BJ (cell line): ENCODE measurements around the gene NR3C1. TPM values are rescaled to one million over a fixed set of nuclear protein-coding genes. Genes with fewer than 3 reads are reported as not detected.

Source experiments
- CTCF ChIA-PET: fragments of 350-600 bp; formaldehyde crosslinking; extraction: SDS; loops from one replicate; lab custom pipeline; 2021; ENCODE audit warnings: antibody characterized with exemption, inconsistent platforms; lab: Yijun Ruan, JAX
- POLR2A ChIA-PET: fragments of 300-600 bp; sonication (Branson Sonifier 250); formaldehyde crosslinking; extraction: SDS; loops from one replicate; lab custom pipeline; 2021; ENCODE audit warnings: antibody characterized with exemption; lab: Charles Lee
- DNase-seq: peaks from one replicate; pipeline ENCODE4 v3.0.0-alpha.2; 2011; ENCODE audit warnings: low read depth
- H3K27me3 ChIP-seq: 2 replicates; pipeline ENCODE4 v1.6.0; 2011; ENCODE audit warnings: low read length; ENCODE audit not compliant: control insufficient read depth, insufficient read depth
- H3K36me3 ChIP-seq: 2 replicates; pipeline ENCODE4 v1.5.1; 2011; ENCODE audit warnings: low read length; ENCODE audit not compliant: control insufficient read depth, insufficient read depth
- H3K4me3 ChIP-seq: 2 replicates; pipeline ENCODE4 v1.5.1; 2011; ENCODE audit warnings: low read depth, mild to moderate bottlenecking, control low read depth, low read length
- polyA plus RNA-seq: library from polyadenylated mRNA; depleted of rRNA; stranded (reverse); fragments of >200 nt; gene quantifications from 2 replicates; pipeline ENCODE4 v1.2.3, GENCODE V29; 2011
- TF ChIP-seq, protein P1 (sequence below): IDR thresholded peaks from 2 replicates; pipeline ENCODE4 v1.5.1; 2011; ENCODE audit warnings: low read depth, mild to moderate bottlenecking, control low read depth, inconsistent platforms, low read length, moderate library complexity; ENCODE audit not compliant: insufficient read depth

NR3C1 gene
- polyA plus RNA-seq, 1 experiment = 22.4 TPM

DNA sequence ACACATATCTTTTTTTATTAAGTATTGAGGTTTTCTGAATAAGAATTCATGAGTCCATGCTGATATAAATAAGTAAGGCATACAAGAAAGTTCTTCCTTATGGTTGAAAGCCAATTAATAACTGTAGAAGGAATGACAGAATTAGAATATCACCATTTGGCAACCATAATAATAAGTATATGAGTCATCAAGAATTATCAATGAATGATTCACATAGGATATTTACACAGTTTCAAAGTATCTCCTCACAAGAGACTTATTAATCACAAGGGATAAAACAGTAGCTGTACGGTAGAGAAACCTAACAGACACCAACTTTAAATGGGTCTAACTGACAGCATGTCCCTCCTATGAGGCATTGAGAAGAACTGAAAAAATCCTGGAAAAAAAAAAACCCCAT lies 161.6 kb downstream of the NR3C1 start:
- no peak for DNase-seq
- Histone ChIP-seq H3K4me3 (no peak overlapping the region), H3K36me3 (no peaks in the 10 kb centered on the region), H3K27me3 (no peaks in the 10 kb centered on the region)
- ChIA-PET POLR2A (no interaction called here), CTCF (interaction anchor here (0.8 kb wide), 1 partner anchor 257 kb away, joined by 3 read pairs; no protein-coding TSS in a partner anchor)
- TF ChIP-seq, protein P1, sequence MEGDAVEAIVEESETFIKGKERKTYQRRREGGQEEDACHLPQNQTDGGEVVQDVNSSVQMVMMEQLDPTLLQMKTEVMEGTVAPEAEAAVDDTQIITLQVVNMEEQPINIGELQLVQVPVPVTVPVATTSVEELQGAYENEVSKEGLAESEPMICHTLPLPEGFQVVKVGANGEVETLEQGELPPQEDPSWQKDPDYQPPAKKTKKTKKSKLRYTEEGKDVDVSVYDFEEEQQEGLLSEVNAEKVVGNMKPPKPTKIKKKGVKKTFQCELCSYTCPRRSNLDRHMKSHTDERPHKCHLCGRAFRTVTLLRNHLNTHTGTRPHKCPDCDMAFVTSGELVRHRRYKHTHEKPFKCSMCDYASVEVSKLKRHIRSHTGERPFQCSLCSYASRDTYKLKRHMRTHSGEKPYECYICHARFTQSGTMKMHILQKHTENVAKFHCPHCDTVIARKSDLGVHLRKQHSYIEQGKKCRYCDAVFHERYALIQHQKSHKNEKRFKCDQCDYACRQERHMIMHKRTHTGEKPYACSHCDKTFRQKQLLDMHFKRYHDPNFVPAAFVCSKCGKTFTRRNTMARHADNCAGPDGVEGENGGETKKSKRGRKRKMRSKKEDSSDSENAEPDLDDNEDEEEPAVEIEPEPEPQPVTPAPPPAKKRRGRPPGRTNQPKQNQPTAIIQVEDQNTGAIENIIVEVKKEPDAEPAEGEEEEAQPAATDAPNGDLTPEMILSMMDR = no peak

DNA sequence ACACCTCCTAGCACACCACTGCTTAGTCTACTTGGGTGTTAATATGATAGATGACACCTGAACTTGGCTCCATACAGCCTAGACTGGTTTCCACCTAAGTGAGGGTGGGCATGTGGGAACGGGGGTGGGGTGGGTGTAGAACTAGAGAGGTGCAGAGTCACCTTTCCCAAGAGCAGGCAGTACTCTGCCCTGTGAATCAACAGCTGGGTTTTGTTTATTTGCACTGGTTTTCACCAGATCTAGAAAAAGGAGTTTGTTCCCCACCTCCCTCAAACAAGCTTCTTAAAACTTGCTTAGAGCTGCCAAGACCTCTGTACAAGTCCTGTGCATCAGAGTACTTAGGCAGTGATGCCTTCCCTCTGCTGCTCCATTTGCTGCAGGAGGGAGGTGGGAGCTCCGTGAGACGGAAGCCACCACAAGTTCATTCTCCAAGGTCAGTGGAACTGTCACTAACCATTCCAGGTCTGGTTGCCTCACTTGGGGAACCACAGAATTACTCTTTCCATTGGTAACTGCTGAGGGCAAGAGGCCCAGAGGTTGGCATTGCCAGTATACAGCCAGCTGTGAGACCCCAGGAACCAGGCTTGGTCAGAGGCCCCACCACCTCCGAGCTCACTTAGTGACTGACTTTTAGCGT lies 163.5 kb downstream of the NR3C1 start:
- TF ChIP-seq, protein P1 = no peak
- no peak for DNase-seq
- POLR2A ChIA-PET = no interaction called here

DNA sequence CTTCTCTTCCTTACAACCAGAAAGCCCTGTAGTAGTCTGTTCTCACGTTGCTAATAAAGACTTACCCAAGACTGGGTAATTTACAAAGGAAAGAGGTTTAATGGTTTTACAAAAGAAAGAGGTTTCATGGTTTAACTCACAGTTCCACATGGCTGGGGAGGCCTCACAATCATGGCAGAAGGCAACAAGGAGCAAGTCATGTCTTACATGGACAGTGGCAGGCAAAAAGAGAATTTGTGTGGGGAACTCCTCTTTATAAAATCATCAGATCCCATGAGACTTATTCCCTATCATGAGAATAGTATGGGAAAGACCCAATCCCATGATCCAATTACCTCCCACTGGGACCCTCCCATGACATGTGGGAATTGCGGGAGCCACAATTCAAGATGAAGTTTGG lies 164.9 kb downstream of the NR3C1 start:
- no peak for DNase-seq
- H3K27me3 ChIP-seq = no peaks in the 10 kb centered on the region
- TF ChIP-seq, protein P1 = no peak
- ChIA-PET CTCF (no interaction called here), POLR2A (no interaction called here)
- H3K4me3 ChIP-seq = no peak overlapping the region
- no peaks in the 10 kb centered on the region for H3K36me3 ChIP-seq

More for the DNA sequence above, 163.5 kb downstream of the NR3C1 start:
- Histone ChIP-seq H3K36me3 (no peaks in the 10 kb centered on the region), H3K4me3 (no peak overlapping the region), H3K27me3 (no peaks in the 10 kb centered on the region)
- CTCF ChIA-PET = no interaction called here

DNA sequence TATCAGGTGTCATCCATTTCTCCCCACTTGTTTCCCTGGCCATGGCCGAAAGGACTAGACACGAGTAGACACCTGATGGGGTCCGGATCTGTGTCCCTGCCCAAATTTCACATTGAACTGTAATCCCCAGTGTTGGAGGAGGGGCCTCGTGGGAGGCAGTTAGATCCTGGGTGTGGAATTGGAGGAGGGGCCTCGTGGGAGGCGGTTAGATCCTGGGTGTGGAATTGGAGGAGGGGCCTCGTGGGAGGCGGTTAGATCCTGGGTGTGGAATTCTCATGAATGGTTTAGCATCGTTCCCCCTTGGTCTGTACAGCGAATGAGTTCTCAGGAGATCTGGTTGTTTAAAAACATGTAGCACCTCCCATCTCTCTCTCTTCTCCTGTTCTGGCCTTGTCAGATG lies 165.8 kb downstream of the NR3C1 start:
- TF ChIP-seq, protein P1 = no peak
- H3K4me3 ChIP-seq = no peak overlapping the region
- ChIA-PET POLR2A (no interaction called here), CTCF (no interaction called here)
- no peak for DNase-seq
- no peaks in the 10 kb centered on the region for H3K36me3 ChIP-seq
- no peaks in the 10 kb centered on the region for H3K27me3 ChIP-seq

DNA sequence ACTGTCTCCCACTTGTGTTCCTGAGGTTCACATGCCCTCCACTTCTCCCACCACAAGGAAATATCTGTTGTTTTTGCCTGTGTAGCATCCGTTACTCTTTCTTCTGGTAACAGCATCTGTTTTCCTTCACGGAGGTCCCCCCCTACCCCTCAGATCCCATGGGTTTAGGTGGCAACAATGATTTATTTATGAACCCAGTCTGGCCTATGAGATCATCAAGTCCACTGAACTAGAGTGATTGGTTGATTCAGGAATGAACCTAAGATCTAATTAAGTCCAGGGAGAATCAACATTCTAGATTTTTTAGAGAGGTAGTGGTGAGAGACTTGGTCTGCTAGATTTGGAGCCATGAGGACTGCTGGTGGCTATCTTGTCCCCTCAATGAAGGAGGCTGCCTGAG lies 166.8 kb downstream of the NR3C1 start:
- TF ChIP-seq, protein P1 = no peak
- Histone ChIP-seq H3K36me3 (no peaks in the 10 kb centered on the region), H3K4me3 (no peak overlapping the region), H3K27me3 (no peaks in the 10 kb centered on the region)
- ChIA-PET CTCF (interaction anchor here (0.8 kb wide), 1 partner anchor 133 kb away, joined by 3 read pairs; no protein-coding TSS in a partner anchor), POLR2A (no interaction called here)
- DNase-seq = no peak
